Measurements from ENCODE around the gene ZNF688.

GRCh38 chr16:30553393-30553899 is 18.1 kb downstream of the ZNF688 start:
- no peak for TF ChIP-seq POLR2A (IDR thresholded peaks at IDR 0.05)
- no peak for TF ChIP-seq CTCF (IDR thresholded peaks at IDR 0.05)

Data from right lobe of liver (tissue), 4 donors.